Measurements from ENCODE around the gene ANKS1B. TPM values are rescaled to one million over a fixed set of nuclear protein-coding genes. Genes with fewer than 3 reads are reported as not detected.

Gene ANKS1B
- total RNA-seq, 4 donors from 2014 or later: 1.5 to 5.5 (median 4.4) TPM

DNA sequence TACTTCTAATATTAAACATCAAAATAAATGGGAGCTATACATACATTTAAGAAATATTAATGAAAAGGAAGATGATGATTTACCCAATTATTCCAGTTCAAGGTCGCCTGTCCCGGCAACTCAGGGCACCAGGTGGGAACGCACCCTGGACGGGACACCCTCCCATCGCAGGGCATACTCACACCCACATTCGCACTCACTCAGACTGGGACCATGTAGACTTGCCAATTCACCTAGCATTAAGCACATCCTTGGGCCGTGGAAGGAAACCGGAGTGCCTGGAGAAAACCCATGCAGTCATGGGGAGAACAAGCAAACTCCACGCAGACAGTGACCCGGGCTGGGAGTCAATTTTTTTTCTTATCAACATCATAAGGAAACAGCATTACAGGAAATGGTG lies 864.8 kb downstream of the ANKS1B start:
- WGBS, 2 donors: 85 to 87% methylated on average over 10 of the region's 10 CpGs

DNA sequence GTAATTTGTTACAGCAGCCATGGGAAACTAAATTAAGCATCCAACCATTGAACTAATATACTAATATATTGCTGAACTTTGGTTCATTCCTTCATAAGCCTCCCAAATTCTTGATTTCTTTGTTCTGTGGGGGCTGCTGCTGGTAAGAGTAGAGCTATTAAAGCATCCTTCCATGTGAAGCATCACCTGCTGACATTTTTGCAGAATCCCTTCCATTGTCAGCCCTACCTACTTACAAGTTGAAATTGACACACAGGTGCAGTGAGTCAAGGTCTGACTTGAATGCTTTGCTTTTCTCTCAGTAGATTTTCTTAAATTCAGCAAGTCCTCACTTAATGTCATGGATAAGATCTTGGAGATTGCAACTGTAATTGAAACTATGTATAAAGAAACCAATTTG lies 865.3 kb downstream of the ANKS1B start:
- DNase-seq (ENCODE audit: low spot score in 2 of 2): no peak
- TF ChIP-seq, protein P1, sequence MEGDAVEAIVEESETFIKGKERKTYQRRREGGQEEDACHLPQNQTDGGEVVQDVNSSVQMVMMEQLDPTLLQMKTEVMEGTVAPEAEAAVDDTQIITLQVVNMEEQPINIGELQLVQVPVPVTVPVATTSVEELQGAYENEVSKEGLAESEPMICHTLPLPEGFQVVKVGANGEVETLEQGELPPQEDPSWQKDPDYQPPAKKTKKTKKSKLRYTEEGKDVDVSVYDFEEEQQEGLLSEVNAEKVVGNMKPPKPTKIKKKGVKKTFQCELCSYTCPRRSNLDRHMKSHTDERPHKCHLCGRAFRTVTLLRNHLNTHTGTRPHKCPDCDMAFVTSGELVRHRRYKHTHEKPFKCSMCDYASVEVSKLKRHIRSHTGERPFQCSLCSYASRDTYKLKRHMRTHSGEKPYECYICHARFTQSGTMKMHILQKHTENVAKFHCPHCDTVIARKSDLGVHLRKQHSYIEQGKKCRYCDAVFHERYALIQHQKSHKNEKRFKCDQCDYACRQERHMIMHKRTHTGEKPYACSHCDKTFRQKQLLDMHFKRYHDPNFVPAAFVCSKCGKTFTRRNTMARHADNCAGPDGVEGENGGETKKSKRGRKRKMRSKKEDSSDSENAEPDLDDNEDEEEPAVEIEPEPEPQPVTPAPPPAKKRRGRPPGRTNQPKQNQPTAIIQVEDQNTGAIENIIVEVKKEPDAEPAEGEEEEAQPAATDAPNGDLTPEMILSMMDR (IDR thresholded peaks at IDR 0.05): no peak
- no peak for TF ChIP-seq POLR2A (IDR thresholded peaks at IDR 0.05)
- intact Hi-C loops (cut with DNase I; ENCODE audit: low total_unique reads): no loop called here
- no peak overlapping the region for H3K4me3 ChIP-seq (ENCODE audit: low read depth, poor library complexity, severe bottlenecking)

More for the DNA sequence above, 864.8 kb downstream of the ANKS1B start:
- no peak overlapping the region for H3K4me3 ChIP-seq (ENCODE audit: low read depth, poor library complexity, severe bottlenecking)
- intact Hi-C loops (cut with DNase I; ENCODE audit: low total_unique reads): no loop called here
- no peak for TF ChIP-seq POLR2A (IDR thresholded peaks at IDR 0.05)
- TF ChIP-seq, protein P1 (IDR thresholded peaks at IDR 0.05): no peak
- no peak for DNase-seq (ENCODE audit: low spot score in 2 of 2)

DNA sequence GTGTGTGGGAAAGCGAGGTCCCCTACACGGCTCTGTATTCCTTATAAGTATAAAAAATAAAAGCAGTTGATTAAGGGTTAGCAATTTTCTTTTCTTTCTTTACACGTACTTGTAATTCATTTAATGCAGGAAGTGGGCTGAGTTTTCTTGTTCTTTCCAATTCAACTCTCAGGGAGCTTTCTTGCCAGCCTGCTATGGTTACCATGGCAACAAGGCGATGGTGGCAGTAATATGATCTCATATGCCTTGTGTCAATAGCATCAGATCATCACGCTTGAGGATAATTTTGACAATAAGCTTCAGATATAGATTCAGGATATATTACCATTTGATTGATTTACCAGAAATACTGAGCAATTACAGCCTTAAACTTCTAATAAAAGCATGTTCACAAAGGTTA lies 873.1 kb downstream of the ANKS1B start:
- DNase-seq (ENCODE audit: low spot score in 2 of 2): no peak
- intact Hi-C loops (cut with DNase I; ENCODE audit: low total_unique reads): no loop called here
- 45 to 58% methylated on average over 5 of the region's 5 CpGs for WGBS, 2 donors
- TF ChIP-seq POLR2A (IDR thresholded peaks at IDR 0.05): no peak
- TF ChIP-seq, protein P1 (IDR thresholded peaks at IDR 0.05): no peak
- H3K4me3 ChIP-seq (ENCODE audit: low read depth, poor library complexity, severe bottlenecking): no peak overlapping the region

DNA sequence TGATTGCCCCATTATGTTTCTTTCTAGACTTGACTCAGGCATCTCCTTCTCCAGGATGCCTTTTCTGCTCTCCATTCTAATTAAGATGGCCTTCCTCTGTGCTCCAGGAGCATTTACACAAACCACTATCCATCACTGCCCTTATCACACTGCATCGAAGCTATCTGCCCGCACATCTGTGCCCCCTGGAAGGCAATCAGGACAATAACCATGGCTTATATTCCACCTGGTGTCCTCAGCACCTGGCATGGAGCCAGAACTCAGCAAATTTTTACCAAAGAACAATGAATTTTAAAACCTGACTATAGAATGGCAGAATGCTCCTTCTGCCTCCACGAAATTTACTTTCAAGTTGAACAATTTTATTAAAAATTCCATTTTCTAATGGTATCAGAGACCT lies 873.9 kb downstream of the ANKS1B start:
- intact Hi-C loops (cut with DNase I; ENCODE audit: low total_unique reads): no loop called here
- no peak for DNase-seq (ENCODE audit: low spot score in 2 of 2)

DNA sequence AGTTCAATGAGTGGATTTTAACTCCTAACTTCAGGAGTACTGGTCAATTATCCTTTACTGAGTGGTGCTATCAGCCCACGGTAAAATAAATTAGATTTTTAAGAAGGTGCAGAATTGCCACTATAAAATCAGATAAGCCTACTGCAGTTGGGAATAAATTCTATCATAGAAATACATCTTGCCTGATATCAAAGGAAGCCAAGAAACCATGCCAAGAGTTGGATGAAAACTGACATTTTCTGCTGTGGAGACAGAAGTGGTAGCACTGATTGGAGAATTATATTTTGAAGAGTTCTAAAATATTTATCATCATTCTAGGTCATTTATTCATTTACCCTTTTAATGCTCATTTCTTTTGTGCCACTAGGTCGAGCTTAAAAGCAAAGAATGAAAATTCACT lies 874.5 kb downstream of the ANKS1B start:
- intact Hi-C loops (cut with DNase I; ENCODE audit: low total_unique reads): no loop called here
- 62 to 81% methylated on average over 2 of the region's 2 CpGs for WGBS, 2 donors
- DNase-seq (ENCODE audit: low spot score in 2 of 2): no peak
- TF ChIP-seq, protein P1 (IDR thresholded peaks at IDR 0.05): no peak
- TF ChIP-seq POLR2A (IDR thresholded peaks at IDR 0.05): no peak
- H3K4me3 ChIP-seq (ENCODE audit: low read depth, poor library complexity, severe bottlenecking): no peak overlapping the region

More for the DNA sequence above, 873.9 kb downstream of the ANKS1B start:
- H3K4me3 ChIP-seq (ENCODE audit: low read depth, poor library complexity, severe bottlenecking): no peak overlapping the region
- TF ChIP-seq POLR2A (IDR thresholded peaks at IDR 0.05): no peak
- TF ChIP-seq, protein P1 (IDR thresholded peaks at IDR 0.05): no peak
- WGBS, 2 donors: 65 to 73% methylated on average over 3 of the region's 3 CpGs

DNA sequence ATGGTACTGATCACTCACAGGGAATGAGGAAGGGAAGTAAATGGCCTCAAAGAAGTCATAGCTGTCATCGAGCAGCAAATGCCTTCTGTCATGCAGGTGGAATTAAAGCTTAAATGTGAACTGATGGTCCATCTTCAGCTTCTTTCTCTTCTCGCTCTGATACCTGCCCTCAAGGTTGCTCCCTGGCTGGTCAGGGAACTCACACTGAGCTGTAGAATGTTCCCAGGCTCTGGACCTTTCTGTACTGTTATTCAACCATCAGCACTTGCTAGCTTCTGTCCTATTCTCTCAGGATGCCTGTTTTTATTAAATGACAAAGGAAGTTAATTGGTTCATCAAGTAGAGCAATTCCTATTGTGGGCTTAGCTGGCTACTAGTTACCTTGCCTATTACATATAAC lies 875.8 kb downstream of the ANKS1B start:
- H3K4me3 ChIP-seq (ENCODE audit: low read depth, poor library complexity, severe bottlenecking): no peak overlapping the region
- intact Hi-C loops (cut with DNase I; ENCODE audit: low total_unique reads): no loop called here
- WGBS, 2 donors: 86 to 94% methylated on average over 2 of the region's 2 CpGs
- no peak for TF ChIP-seq POLR2A (IDR thresholded peaks at IDR 0.05)
- TF ChIP-seq, protein P1 (IDR thresholded peaks at IDR 0.05): no peak
- no peak for DNase-seq (ENCODE audit: low spot score in 2 of 2)
